ENCODE data around the gene JAK1. TPM values are rescaled to one million over a fixed set of nuclear protein-coding genes. Genes with fewer than 3 reads are reported as not detected.

The JAK1 gene
- total and polyA plus RNA-seq, 9 of the 15 experiments (the other 6 are each of a cell fraction or from before 2014, with no cell fraction given) = 9.7 to 44.1 (median 42.5) TPM

GRCh38 chr1:64948905-64949833 lies 17.2 kb downstream of the JAK1 start (continued):
- TF ChIP-seq ZNF830 (CRISPR knock-in tag; IDR thresholded peaks at IDR 0.05) (no peak), ZNF239 (CRISPR knock-in tag; IDR thresholded peaks at IDR 0.05) (no peak), KHSRP (IDR thresholded peaks at IDR 0.05) (no peak), ZNF232 (CRISPR knock-in tag; IDR thresholded peaks at IDR 0.05) (no peak), GATAD2A (IDR thresholded peaks at IDR 0.05) (no peak), SMARCB1 (IDR thresholded peaks at IDR 0.05; ENCODE audit: insufficient read length, low read depth) (no peak), SUPT5H (IDR thresholded peaks at IDR 0.05) (no peak), TBL1XR1 (IDR thresholded peaks at IDR 0.05; ENCODE audit: low read length in 2 of 2) (no peak), DIDO1 (tag; IDR thresholded peaks at IDR 0.05; ENCODE audit: low read depth) (no peak), ARID2 (IDR thresholded peaks at IDR 0.05) (no peak), ZNF436 (CRISPR knock-in tag; IDR thresholded peaks at IDR 0.05) (no peak), MCM7 (IDR thresholded peaks at IDR 0.05) (no peak), ZBTB1 (CRISPR knock-in tag; IDR thresholded peaks at IDR 0.05; ENCODE audit: borderline replicate concordance, low read depth) (no peak), CSDE1 (IDR thresholded peaks at IDR 0.05) (no peak), ZNF3 (CRISPR knock-in tag; IDR thresholded peaks at IDR 0.05) (no peak), ZNF551 (CRISPR knock-in tag; IDR thresholded peaks at IDR 0.05) (no peak), FOXJ3 (CRISPR knock-in tag; IDR thresholded peaks at IDR 0.05) (no peak), BCL6 (CRISPR knock-in tag; IDR thresholded peaks at IDR 0.05) (no peak), ZSCAN32 (CRISPR knock-in tag; IDR thresholded peaks at IDR 0.05) (no peak), STAT5A (IDR thresholded peaks at IDR 0.05; ENCODE audit: borderline replicate concordance, low read length) (no peak), ZFP36 (IDR thresholded peaks at IDR 0.05; ENCODE audit: low read depth, low read length, partially characterized antibody) (no peak), ZNF584 (CRISPR knock-in tag; IDR thresholded peaks at IDR 0.05; ENCODE audit: low read depth) (peak; percentile 52), TEAD4 (IDR thresholded peaks at IDR 0.05; ENCODE audit: low read length) (no peak), TEAD4 (CRISPR knock-in tag; IDR thresholded peaks at IDR 0.05; ENCODE audit: borderline replicate concordance) (no peak), FIP1L1 (IDR thresholded peaks at IDR 0.05; ENCODE audit: low read depth, low read length, poor library complexity, severe bottlenecking) (no peak)
- TF ChIP-seq, protein P1, sequence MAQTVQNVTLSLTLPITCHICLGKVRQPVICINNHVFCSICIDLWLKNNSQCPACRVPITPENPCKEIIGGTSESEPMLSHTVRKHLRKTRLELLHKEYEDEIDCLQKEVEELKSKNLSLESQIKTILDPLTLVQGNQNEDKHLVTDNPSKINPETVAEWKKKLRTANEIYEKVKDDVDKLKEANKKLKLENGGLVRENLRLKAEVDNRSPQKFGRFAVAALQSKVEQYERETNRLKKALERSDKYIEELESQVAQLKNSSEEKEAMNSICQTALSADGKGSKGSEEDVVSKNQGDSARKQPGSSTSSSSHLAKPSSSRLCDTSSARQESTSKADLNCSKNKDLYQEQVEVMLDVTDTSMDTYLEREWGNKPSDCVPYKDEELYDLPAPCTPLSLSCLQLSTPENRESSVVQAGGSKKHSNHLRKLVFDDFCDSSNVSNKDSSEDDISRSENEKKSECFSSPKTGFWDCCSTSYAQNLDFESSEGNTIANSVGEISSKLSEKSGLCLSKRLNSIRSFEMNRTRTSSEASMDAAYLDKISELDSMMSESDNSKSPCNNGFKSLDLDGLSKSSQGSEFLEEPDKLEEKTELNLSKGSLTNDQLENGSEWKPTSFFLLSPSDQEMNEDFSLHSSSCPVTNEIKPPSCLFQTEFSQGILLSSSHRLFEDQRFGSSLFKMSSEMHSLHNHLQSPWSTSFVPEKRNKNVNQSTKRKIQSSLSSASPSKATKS (CRISPR knock-in tag; IDR thresholded peaks at IDR 0.05) = no peak
- TF ChIP-seq, protein P2, sequence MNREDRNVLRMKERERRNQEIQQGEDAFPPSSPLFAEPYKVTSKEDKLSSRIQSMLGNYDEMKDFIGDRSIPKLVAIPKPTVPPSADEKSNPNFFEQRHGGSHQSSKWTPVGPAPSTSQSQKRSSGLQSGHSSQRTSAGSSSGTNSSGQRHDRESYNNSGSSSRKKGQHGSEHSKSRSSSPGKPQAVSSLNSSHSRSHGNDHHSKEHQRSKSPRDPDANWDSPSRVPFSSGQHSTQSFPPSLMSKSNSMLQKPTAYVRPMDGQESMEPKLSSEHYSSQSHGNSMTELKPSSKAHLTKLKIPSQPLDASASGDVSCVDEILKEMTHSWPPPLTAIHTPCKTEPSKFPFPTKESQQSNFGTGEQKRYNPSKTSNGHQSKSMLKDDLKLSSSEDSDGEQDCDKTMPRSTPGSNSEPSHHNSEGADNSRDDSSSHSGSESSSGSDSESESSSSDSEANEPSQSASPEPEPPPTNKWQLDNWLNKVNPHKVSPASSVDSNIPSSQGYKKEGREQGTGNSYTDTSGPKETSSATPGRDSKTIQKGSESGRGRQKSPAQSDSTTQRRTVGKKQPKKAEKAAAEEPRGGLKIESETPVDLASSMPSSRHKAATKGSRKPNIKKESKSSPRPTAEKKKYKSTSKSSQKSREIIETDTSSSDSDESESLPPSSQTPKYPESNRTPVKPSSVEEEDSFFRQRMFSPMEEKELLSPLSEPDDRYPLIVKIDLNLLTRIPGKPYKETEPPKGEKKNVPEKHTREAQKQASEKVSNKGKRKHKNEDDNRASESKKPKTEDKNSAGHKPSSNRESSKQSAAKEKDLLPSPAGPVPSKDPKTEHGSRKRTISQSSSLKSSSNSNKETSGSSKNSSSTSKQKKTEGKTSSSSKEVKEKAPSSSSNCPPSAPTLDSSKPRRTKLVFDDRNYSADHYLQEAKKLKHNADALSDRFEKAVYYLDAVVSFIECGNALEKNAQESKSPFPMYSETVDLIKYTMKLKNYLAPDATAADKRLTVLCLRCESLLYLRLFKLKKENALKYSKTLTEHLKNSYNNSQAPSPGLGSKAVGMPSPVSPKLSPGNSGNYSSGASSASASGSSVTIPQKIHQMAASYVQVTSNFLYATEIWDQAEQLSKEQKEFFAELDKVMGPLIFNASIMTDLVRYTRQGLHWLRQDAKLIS (CRISPR knock-in tag; IDR thresholded peaks at IDR 0.05) = no peak

Measured in K562 (cell line).